MCF 10A (cell line): ENCODE measurements around the gene EPS8L1. TPM values are rescaled to one million over a fixed set of nuclear protein-coding genes. Genes with fewer than 3 reads are reported as not detected.
A peak's percentile ranks its signal among the peaks of the same experiment; 100 is the strongest.

Experiments
- BruUV-seq: library from RNA; stranded (reverse); fragments of 400-500 nt; replicated peaks from 2 replicates; lab custom pipeline; 2021; lab: Mats Ljungman, UMichigan
- CTCF ChIA-PET: fragments of 300-600 bp; sonication (Branson Sonifier 250); formaldehyde crosslinking; extraction: SDS; loops from one replicate; lab custom pipeline; 2021; ENCODE audit warnings: antibody characterized with exemption, inconsistent platforms; lab: Yijun Ruan, JAX
- POLR2A ChIA-PET: fragments of 300-600, 350-650 bp; sonication (Branson Sonifier 250); formaldehyde crosslinking; extraction: SDS; loops from one replicate; lab custom pipeline; 2020; ENCODE audit warnings: antibody characterized with exemption, inconsistent platforms; lab: Yijun Ruan, JAX
- DNase-seq: peaks from one replicate; pipeline ENCODE4 v3.0.0-alpha.2; 2018; ENCODE audit not compliant: unreplicated experiment
- H3K27ac Mint-ChIP-seq: one replicate; pipeline ENCODE4 v1.8.0; 2022; ENCODE audit warnings: mild to moderate bottlenecking, low read depth, mixed read lengths; ENCODE audit not compliant: unreplicated experiment
- H3K27me3 Mint-ChIP-seq: one replicate; pipeline ENCODE4 v1.8.0; 2022; ENCODE audit warnings: mixed read lengths; ENCODE audit not compliant: insufficient read depth, unreplicated experiment
- H3K36me3 Mint-ChIP-seq: one replicate; pipeline ENCODE4 v1.8.0; 2022; ENCODE audit warnings: mild to moderate bottlenecking, moderate library complexity, mixed read lengths; ENCODE audit not compliant: insufficient read depth, unreplicated experiment
- H3K4me1 Mint-ChIP-seq: one replicate; pipeline ENCODE4 v1.8.0; 2022; ENCODE audit warnings: mixed read lengths; ENCODE audit not compliant: insufficient read depth, unreplicated experiment
- H3K4me3 Mint-ChIP-seq: one replicate; pipeline ENCODE4 v1.8.0; 2022; ENCODE audit warnings: mild to moderate bottlenecking, moderate library complexity, mixed read lengths; ENCODE audit not compliant: unreplicated experiment
- H3K9me3 Mint-ChIP-seq: one replicate; pipeline ENCODE4 v1.8.0; 2022; ENCODE audit warnings: mixed read lengths; ENCODE audit not compliant: unreplicated experiment
- intact Hi-C: fragments of 100-400 bp; cut with micrococcal nuclease; formaldehyde crosslinking; loops from 2 replicates; pipeline ENCODE4 v1.14.1; 2022
- total RNA-seq: library from RNA; stranded (reverse); gene quantifications from 2 replicates; pipeline ENCODE4 v1.2.3, GENCODE V29; 2022
- TF ChIP-seq, protein P1 (sequence below): fragments of 200-600 bp; IDR thresholded peaks from one replicate; pipeline ENCODE4 v1.8.0; 2022; ENCODE audit warnings: antibody characterized with exemption, mild to moderate bottlenecking; ENCODE audit not compliant: unreplicated experiment

EPS8L1 gene
- total RNA-seq, 1 experiment from 2014 or later, result 17.9 TPM

DNA sequence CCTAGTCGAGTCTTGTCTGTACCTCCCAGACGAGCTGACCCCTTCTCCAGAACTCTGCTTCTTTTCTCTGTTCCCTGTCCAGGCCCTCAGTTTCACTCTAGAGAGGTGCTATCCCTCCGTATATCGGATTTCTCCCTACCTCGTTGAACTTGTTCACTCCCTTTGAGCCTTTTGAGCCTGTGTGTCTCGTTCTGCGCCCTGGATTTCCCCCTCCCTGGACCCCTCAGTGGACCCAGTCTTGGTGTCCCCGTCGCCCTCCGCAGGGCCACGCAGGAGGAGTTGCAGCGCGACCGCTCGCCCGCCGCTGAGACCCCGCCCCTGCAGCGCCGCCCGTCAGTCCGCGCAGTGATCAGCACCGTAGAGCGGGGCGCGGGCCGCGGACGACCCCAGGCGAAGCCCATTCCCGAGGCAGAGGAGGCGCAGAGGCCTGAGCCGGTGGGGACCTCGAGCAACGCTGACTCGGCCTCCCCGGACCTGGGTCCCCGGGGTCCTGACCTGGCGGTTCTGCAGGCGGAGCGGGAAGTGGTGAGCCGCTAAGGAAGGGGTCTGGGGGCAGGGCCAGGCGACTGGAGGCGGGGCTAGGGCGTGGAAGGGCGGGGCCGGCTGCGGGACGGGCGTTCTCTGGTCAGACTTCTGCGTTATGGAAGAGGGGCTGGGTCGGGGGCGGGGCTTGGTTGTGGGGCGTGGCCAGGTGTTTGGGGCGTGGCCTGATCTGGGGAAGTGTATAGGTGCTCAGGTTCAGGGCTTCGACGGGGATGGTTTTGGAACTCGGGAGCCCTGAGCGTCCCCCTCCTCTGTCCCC lies 5.5 kb downstream of the EPS8L1 start:
- TF ChIP-seq, protein P1, sequence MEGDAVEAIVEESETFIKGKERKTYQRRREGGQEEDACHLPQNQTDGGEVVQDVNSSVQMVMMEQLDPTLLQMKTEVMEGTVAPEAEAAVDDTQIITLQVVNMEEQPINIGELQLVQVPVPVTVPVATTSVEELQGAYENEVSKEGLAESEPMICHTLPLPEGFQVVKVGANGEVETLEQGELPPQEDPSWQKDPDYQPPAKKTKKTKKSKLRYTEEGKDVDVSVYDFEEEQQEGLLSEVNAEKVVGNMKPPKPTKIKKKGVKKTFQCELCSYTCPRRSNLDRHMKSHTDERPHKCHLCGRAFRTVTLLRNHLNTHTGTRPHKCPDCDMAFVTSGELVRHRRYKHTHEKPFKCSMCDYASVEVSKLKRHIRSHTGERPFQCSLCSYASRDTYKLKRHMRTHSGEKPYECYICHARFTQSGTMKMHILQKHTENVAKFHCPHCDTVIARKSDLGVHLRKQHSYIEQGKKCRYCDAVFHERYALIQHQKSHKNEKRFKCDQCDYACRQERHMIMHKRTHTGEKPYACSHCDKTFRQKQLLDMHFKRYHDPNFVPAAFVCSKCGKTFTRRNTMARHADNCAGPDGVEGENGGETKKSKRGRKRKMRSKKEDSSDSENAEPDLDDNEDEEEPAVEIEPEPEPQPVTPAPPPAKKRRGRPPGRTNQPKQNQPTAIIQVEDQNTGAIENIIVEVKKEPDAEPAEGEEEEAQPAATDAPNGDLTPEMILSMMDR, result no peak
- intact Hi-C loops, result no loop called here
- Mint-ChIP-seq H3K36me3 (no peaks in the 10 kb centered on the region), H3K4me3 (peak overlapping the region; percentile 71), H3K9me3 (no peaks in the 10 kb centered on the region), H3K4me1 (peaks cover 14% of the 10 kb centered on the region), H3K27ac (no peak overlapping the region), H3K27me3 (no peaks in the 10 kb centered on the region)
- no TSS peak for BruUV-seq
- ChIA-PET POLR2A (no interaction called here), CTCF (interaction anchor here (0.6 kb wide), 1 partner anchor 8 kb away, joined by 3 read pairs; no protein-coding TSS in a partner anchor)
- DNase-seq, result no peak

DNA sequence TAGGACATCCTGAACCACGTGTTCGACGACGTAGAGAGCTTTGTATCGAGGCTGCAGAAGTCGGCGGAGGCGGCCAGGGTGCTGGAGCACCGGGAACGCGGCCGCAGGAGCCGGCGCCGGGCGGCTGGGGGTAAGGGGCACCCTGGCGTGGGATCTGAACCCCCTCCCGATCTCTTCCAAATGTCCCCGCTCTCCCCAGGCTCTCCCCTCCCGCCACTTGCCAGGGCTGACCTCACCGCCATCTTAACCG lies 6.0 kb downstream of the EPS8L1 start:
- H3K36me3 Mint-ChIP-seq, result no peaks in the 10 kb centered on the region
- no peak overlapping the region for H3K4me3 Mint-ChIP-seq
- TF ChIP-seq, protein P1, result no peak
- H3K9me3 Mint-ChIP-seq, result no peaks in the 10 kb centered on the region
- intact Hi-C loops, result no loop called here
- ChIA-PET POLR2A (no interaction called here), CTCF (no interaction called here)
- no peak overlapping the region for H3K27ac Mint-ChIP-seq
- peaks cover 11% of the 10 kb centered on the region for H3K4me1 Mint-ChIP-seq
- no peak for DNase-seq
- no peaks in the 10 kb centered on the region for H3K27me3 Mint-ChIP-seq
- BruUV-seq, result no TSS peak

DNA sequence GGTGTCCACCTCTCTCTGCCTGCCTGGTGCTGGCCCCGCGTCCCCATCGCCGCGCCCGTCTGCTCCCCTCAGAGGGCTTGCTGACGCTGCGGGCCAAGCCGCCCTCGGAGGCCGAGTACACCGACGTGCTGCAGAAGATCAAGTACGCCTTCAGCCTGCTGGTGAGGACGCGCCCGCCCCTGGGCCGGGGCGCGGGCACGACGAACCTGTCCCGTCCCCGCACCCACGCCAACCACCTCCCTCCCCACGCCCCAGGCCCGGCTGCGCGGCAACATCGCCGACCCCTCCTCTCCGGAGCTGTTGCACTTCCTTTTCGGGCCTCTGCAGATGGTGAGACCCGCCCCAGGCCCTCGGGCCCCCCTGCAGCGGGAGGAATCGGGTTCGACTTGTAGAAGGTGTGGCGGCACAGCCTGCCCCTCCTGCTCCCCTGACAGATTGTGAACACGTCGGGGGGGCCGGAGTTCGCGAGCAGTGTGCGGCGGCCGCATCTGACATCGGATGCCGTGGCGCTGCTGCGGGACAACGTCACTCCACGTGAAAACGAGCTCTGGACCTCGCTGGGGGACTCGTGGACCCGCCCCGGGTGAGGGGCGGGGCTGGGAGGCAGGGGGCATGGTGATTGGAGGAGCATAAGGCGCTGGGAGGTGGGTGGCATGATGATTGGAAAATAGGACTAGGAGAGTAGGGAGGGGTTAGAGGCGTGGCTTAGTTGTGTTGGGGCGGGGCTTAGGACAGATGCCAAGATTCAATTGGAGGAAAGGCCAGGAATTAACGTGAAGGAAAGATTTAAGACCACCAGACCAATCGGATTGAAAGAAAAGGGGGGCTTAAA lies 6.6 kb downstream of the EPS8L1 start:
- TF ChIP-seq, protein P1, result no peak
- CTCF ChIA-PET, result no interaction called here
- BruUV-seq, result no TSS peak
- H3K9me3 Mint-ChIP-seq, result no peaks in the 10 kb centered on the region
- POLR2A ChIA-PET, result no interaction called here
- H3K36me3 Mint-ChIP-seq, result no peaks in the 10 kb centered on the region
- no peak overlapping the region for H3K27ac Mint-ChIP-seq
- intact Hi-C loops, result no loop called here
- H3K4me1 Mint-ChIP-seq, result peaks cover 7% of the 10 kb centered on the region
- H3K27me3 Mint-ChIP-seq, result no peaks in the 10 kb centered on the region
- no peak for DNase-seq
- no peak overlapping the region for H3K4me3 Mint-ChIP-seq

DNA sequence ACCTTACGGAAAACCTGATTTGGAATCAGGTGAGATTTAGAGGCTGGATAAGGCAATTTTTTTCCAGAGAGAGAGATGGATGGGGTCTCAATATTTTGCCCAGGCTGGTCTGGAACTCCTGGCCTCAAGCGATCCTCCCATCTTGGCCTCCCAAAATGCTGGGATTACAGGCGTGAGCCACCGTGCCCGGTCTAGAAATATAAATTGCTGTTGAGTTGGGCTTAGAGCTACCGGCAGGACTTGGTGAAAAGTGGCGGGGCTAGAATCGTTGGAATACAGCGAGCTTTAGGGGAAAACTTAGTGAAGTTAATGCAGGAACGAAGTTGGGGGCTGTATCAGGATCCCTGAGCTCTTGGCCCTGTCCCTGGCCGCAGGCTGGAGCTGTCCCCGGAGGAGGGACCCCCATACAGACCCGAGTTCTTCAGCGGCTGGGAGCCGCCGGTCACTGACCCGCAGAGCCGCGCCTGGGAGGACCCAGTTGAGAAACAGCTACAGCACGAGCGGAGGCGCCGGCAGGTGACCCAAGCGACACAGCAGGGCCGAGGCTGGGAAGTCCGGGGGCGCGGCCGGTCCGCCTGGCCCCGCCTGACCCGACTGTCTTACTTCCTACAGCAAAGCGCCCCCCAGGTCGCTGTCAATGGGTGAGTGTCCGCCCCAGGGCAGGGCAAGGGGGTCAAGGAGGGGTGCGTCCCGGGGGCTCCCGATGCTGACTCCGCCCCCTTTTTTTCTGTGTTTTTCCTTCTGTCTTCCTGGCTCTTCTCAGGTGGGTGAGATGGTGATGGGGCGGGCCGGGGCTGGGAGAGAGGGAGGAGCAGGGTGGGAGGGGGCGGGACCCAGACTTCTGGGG lies 7.6 kb downstream of the EPS8L1 start:
- CTCF ChIA-PET, result no interaction called here
- Mint-ChIP-seq H3K27me3 (no peaks in the 10 kb centered on the region), H3K9me3 (no peaks in the 10 kb centered on the region), H3K4me3 (no peak overlapping the region), H3K27ac (no peak overlapping the region), H3K4me1 (peaks cover 9% of the 10 kb centered on the region), H3K36me3 (peaks cover 5% of the 10 kb centered on the region)
- BruUV-seq, result no TSS peak
- intact Hi-C loops, result no loop called here
- TF ChIP-seq, protein P1, result no peak
- DNase-seq, result no peak
- POLR2A ChIA-PET, result no interaction called here
